ENCODE data around the gene SMG5. TPM values are rescaled to one million over a fixed set of nuclear protein-coding genes. Genes with fewer than 3 reads are reported as not detected.

The SMG5 gene
- total RNA-seq, 6 experiments from 2014 or later, result 46.8 to 56.5 (median 50.6) TPM

DNA sequence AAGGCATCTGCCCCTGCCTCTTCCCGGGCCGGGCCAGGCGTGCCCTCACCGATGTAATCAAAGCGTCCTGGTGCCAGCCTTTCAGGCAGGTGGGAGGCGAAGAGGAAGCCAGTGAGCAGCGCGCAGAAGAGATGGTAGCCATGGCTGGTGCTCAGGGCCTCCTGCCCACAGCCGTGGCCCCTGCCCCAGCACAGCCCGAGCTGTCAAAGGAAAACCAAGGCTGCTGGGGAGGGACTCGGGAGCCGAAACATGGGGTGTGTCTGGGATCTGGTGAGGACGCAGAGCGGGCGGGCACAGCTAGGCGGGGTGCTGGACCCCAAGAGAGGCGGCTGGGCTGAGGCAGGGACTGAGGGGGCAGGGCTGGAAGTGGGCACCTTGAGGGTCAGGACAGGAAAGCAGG lies 37.9 kb downstream of the SMG5 start:
- Mint-ChIP-seq H3K4me3 (no peak overlapping the region), H3K36me3 (ENCODE audit: low read depth) (peaks cover 4% of the 10 kb centered on the region; the same call in 1 of the 2 replicates), H3K27me3 (ENCODE audit: insufficient read depth) (peaks cover 13% of the 10 kb centered on the region), H3K9me3 (no peaks in the 10 kb centered on the region), H3K27ac (no peak overlapping the region), H3K4me1 (ENCODE audit: low read depth) (no peaks in the 10 kb centered on the region)
- DNase-seq, result no peak
- TF ChIP-seq, protein P1, sequence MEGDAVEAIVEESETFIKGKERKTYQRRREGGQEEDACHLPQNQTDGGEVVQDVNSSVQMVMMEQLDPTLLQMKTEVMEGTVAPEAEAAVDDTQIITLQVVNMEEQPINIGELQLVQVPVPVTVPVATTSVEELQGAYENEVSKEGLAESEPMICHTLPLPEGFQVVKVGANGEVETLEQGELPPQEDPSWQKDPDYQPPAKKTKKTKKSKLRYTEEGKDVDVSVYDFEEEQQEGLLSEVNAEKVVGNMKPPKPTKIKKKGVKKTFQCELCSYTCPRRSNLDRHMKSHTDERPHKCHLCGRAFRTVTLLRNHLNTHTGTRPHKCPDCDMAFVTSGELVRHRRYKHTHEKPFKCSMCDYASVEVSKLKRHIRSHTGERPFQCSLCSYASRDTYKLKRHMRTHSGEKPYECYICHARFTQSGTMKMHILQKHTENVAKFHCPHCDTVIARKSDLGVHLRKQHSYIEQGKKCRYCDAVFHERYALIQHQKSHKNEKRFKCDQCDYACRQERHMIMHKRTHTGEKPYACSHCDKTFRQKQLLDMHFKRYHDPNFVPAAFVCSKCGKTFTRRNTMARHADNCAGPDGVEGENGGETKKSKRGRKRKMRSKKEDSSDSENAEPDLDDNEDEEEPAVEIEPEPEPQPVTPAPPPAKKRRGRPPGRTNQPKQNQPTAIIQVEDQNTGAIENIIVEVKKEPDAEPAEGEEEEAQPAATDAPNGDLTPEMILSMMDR (IDR thresholded peaks at IDR 0.05), result no peak

DNA sequence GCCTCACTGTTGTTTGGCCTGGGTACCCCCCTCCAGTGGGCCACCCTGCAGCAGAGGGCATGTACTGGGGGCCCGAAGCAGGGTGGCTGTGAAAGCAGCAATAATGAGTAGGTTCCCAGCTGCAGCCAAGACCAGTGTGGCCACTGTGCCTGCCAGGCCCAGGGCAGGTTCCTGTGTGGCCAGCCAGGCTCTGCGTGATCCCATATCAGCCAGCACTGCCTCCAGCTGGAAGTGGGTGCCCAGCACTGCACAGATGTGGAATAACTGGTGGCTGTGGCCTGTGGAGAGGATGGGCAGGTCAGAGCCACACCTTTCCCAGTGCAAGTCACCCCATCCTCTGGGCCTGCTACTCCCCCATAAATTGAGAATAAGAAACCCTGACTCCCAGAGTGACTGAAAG lies 38.5 kb downstream of the SMG5 start:
- TF ChIP-seq, protein P1 (IDR thresholded peaks at IDR 0.05), result no peak
- no peak for DNase-seq
- no peaks in the 10 kb centered on the region for H3K9me3 Mint-ChIP-seq
- H3K36me3 Mint-ChIP-seq (ENCODE audit: low read depth), result peaks cover 5% of the 10 kb centered on the region; the same call in 1 of the 2 replicates
- no peaks in the 10 kb centered on the region for H3K4me1 Mint-ChIP-seq (ENCODE audit: low read depth)
- no peak overlapping the region for H3K27ac Mint-ChIP-seq
- no peak overlapping the region for H3K4me3 Mint-ChIP-seq
- H3K27me3 Mint-ChIP-seq (ENCODE audit: insufficient read depth), result peaks cover 13% of the 10 kb centered on the region

DNA sequence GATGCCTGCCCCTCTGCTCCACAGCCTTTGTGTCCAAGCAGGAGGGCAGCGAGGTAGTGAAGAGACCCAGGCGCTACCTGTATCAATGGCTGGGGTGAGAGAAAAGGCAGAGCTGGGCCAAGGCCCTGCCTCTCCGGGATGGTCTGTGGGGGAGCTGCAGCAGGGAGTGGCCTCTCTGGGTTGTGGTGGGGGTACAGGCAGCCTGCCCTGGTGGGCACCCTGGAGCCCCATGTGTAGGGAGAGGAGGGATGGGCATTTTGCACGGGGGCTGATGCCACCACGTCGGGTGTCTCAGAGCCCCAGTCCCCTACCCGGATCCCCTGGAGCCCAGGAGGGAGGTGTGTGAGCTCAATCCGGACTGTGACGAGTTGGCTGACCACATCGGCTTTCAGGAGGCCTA lies 39.9 kb downstream of the SMG5 start:
- Mint-ChIP-seq H3K9me3 (no peaks in the 10 kb centered on the region), H3K4me3 (no peak overlapping the region), H3K27ac (no peak overlapping the region), H3K4me1 (ENCODE audit: low read depth) (no peaks in the 10 kb centered on the region), H3K36me3 (ENCODE audit: low read depth) (peaks cover 5% of the 10 kb centered on the region; the same call in 1 of the 2 replicates), H3K27me3 (ENCODE audit: insufficient read depth) (peaks cover 13% of the 10 kb centered on the region)
- no peak for DNase-seq
- TF ChIP-seq, protein P1 (IDR thresholded peaks at IDR 0.05), result no peak

DNA sequence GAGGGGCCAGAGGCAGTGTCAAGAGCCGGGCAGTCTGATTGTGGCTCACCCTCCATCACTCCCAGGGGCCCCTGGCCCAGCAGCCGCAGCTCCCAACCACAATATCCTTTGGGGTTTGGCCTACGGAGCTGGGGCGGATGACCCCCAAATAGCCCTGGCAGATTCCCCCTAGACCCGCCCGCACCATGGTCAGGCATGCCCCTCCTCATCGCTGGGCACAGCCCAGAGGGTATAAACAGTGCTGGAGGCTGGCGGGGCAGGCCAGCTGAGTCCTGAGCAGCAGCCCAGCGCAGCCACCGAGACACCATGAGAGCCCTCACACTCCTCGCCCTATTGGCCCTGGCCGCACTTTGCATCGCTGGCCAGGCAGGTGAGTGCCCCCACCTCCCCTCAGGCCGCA lies 40.7 kb downstream of the SMG5 start, which contains the start of gene BGLAP:
TSS of gene BGLAP (plus strand) at position 259 of the 400 bp plus-strand sequence. CDS start at position 307, 48 bp downstream.
- H3K4me1 Mint-ChIP-seq (ENCODE audit: low read depth), result no peaks in the 10 kb centered on the region
- H3K27ac Mint-ChIP-seq, result no peak within 1 kb of the TSS
- peaks cover 13% of the 10 kb centered on the region for H3K27me3 Mint-ChIP-seq (ENCODE audit: insufficient read depth)
- peaks cover 5% of the 10 kb centered on the region; the same call in 1 of the 2 replicates for H3K36me3 Mint-ChIP-seq (ENCODE audit: low read depth)
- no peak within 1 kb of the TSS for H3K4me3 Mint-ChIP-seq
- H3K9me3 Mint-ChIP-seq, result no peaks in the 10 kb centered on the region
- TF ChIP-seq, protein P1 (IDR thresholded peaks at IDR 0.05), result no peak
- no peak for DNase-seq

DNA sequence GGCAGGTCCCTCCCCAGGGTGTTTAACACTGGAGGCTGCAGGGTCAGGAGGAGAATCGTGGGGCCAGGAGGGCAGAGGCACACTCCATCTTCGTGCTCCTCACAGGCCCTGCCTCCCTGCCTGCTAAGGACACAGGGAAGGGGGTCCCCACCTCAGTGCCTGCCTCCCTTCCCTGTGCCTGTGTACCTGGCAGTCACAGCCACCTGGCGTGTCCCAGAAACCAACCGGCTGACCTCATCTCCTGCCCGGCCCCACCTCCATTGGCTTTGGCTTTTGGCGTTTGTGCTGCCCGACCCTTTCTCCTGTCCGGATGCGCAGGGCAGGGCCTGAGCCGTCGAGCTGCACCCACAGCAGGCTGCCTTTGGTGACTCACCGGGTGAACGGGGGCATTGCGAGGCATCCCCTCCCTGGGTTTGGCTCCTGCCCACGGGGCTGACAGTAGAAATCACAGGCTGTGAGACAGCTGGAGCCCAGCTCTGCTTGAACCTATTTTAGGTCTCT lies 41.3 kb downstream of the SMG5 start:
- H3K9me3 Mint-ChIP-seq, result no peaks in the 10 kb centered on the region
- no peak overlapping the region for H3K27ac Mint-ChIP-seq
- H3K27me3 Mint-ChIP-seq (ENCODE audit: insufficient read depth), result peaks cover 13% of the 10 kb centered on the region
- H3K36me3 Mint-ChIP-seq (ENCODE audit: low read depth), result peaks cover 8% of the 10 kb centered on the region; the same call in 1 of the 2 replicates
- DNase-seq, result no peak
- TF ChIP-seq, protein P1 (IDR thresholded peaks at IDR 0.05), result no peak
- H3K4me3 Mint-ChIP-seq, result no peak overlapping the region
- no peaks in the 10 kb centered on the region for H3K4me1 Mint-ChIP-seq (ENCODE audit: low read depth)

All from HFFc6 (cell line).